HT-29 (cell line): ENCODE measurements around the gene NOD2. TPM values are rescaled to one million over a fixed set of nuclear protein-coding genes. Genes with fewer than 3 reads are reported as not detected.

Experiments used
- DNase-seq: peaks from one replicate; pipeline ENCODE4 v3.0.0-alpha.2; 2015; ENCODE audit warnings: low spot score
- total RNA-seq: library from RNA; depleted of rRNA; stranded (reverse); fragments of >200 nt; shearing (Covaris generic); gene quantifications from 2 replicates; pipeline ENCODE4 v1.2.3, GENCODE V29; 2014

Gene NOD2
- total RNA-seq, 1 experiment from 2014 or later: not detected

DNA sequence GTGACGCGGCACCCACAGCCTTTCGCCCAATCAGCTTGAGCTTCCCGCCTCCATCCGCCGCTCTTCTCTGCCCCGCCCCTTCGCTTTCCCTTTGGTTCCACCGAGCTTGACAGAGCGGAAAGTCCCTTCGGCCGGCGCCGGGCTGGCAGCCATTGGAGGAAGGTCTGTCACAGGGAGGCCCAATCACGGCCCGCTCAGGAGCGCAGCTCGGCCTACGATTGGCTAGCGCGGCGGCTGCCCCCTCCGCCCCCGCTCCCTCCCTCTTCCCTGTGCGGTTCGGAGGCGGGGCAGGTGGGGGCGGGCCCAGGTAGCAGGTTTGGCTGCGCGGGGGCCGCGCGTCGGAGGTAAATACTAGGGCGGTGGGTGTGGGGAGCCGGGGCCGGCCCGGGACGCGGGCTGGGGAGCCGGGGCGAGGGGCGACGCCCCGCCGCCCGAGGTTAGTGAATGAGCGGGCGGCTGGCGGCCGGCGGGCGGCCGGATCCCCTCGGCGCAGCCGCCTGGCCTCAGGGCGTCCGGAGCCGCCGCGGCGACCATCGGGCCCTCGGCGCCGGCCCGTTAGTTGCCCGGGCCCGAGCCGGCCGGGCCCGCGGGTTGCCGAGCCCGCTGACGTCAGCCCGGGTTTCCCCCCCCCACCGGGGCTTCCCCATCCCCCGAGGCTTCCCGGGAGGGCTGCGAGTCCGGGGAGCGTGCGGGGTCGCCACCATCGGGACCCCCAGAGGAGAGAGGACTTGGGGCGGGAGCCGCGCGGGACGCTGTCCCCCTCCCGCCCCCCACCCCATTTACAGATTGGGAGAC lies 48.6 kb downstream of the NOD2 start, which contains the start of gene CYLD:
CYLD (plus strand) TSS at position 306 of the 795 bp plus-strand sequence. CDS start 7,613 bp downstream, outside the sequence.
- DNase-seq: peak; percentile 99

DNA sequence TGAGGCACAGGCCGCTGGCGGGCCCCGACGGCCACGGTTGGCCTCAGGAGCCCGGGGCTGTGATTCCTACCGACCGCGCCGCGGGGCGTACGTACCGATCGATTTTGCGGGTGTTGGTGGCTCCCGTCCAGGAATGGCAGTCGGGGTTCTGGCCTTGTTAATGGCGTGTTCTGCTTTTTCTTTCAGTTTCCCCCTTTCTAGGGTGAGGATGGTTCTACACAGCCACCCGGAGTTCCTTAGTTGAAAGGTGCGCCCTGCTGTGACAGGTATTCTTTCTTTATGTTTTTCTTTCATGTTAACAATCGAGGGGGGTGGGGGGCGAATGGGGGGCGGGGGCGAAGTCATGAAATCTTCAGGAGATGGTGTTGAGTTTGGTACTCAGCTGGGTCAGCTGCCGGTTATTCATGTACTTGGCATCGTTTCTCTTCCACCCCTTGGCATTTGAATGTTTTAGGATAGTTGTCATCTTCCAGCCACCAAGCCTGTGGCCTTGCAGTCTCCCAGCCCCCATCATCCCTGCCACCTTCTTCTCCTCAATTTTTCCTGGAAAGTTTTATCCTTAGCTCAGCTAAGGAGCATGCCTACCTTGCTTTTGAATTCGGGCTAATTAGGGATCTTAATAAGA lies 49.3 kb downstream of the NOD2 start:
- no peak for DNase-seq

DNA sequence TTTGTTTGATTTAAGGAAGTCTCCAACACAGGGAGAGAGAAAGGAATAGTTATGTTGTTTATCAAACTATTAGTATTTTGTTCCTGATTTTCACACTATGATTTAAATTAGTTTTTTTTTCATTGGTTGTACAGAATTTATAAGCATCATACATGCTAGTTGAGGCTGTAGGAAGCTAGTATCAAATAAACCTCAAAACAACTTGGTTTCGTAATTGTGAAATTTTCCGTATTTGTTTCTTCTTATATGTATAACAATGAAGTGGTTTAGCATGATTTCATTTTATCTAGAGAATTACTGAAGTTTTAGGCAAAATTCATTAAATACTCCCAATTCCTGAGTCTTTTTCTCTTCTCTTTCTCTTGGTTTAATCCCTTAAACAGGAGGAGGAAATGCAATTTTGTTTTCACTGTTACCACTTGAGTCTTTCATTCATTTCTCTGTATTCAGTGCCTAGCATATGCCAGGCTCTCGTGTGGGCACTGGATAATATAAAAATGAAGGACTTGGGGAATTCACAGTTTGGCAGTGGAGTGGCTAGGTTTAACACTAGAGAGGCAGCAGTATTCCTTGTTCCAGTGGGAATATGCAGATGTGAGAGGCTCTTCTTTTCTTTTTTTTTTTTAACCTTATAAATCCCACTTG lies 50.3 kb downstream of the NOD2 start:
- no peak for DNase-seq

DNA sequence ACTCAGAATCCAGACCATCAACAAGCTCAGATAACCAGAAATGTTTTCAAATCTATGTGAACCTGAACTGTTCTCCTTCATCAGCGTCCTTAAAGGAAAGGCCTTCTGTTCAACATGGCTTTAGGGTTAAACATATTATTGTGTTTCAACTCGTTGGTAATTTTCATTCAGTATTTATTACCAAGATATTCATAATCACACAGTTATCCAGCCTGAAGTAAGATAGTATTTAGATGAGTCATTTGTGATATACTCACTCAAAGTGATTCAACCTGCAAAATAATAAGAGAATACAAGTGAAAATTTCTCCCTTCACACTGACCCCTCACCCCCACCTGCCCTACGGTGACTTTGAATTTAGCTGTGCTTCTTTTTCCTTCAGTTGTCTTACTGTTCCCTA lies 51.5 kb downstream of the NOD2 start:
- no peak for DNase-seq

GRCh38 chr16:50745940-50746339 lies 52.5 kb downstream of the NOD2 start:
- no peak for DNase-seq

DNA sequence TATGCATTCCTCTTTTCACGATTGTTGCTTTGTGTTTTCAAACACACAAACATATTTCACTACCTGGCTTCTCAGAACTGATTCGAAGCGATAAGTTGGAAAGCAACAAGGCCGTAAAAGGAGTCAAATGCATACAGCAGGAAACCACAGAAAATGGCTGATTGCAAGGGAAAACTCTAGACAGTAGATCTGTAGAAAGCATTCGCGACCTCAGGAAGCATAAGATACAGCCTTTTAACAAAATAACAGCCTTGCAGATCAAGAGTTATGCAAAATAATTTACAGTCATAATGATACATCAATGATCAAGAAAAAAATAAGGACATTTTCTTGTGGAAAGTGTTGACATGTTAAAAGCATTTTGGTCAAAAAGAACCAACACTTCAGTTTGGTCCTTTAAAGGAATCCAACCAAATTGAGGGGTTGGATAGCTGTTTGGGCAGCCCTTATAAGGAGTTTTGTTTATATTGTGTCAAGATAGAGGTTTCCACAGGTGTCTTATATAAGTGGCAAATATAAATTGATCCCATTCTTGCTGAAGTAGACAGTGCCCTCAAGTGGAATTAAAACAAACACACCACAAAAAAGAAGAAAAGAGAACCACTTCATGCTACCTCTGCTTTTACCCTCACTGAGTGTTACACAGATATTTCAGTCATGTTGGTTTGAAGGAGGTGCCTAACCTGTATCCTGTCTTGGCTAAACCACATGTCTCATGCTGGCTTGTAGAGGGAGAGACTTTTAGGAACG lies 54.0 kb downstream of the NOD2 start:
- DNase-seq: peak; percentile 24

DNA sequence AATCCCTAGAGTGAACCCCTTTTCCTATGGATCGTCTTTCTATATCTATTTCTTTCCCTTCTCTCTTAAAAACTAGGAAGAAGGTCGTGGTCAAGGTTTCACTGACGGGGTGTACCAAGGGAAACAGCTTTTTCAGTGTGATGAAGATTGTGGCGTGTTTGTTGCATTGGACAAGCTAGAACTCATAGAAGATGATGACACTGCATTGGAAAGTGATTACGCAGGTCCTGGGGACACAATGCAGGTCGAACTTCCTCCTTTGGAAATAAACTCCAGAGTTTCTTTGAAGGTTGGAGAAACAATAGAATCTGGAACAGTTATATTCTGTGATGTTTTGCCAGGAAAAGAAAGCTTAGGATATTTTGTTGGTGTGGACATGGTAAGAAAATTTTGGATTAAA lies 58.1 kb downstream of the NOD2 start:
- DNase-seq: no peak

DNA sequence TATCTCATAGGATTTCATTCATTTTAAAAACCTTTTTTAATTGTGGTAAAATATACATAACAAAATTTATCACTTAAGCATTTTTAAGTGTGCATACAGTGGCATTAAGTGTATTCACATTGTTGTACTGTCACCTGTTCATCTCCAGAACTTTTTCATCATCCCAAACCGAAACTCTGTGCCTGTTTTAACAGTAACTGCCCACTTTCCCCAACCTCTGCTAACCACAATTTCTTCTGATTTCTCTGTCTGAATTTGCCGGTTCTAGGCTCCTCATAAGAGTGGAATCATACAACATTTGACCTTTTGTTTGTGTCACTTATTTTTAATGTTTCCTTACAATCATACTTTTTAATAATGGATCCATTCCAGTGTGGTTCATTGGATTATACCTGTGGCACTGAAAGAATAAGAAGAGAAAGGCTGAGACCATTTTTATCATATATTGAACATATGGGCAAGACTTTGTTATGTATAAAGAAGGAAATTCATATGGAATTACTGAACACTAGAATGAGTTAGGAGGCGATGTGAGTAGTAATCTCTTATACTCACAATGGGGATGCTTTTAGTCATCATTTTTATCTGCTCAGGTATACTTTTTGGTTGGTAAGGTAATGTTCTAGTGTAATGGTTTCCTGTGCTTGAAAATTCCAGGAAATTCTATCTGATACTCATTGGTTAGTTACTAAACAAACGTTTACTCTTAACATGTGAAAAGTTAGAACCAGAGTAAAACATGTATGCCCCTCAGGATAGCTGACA lies 59.2 kb downstream of the NOD2 start:
- DNase-seq: no peak

DNA sequence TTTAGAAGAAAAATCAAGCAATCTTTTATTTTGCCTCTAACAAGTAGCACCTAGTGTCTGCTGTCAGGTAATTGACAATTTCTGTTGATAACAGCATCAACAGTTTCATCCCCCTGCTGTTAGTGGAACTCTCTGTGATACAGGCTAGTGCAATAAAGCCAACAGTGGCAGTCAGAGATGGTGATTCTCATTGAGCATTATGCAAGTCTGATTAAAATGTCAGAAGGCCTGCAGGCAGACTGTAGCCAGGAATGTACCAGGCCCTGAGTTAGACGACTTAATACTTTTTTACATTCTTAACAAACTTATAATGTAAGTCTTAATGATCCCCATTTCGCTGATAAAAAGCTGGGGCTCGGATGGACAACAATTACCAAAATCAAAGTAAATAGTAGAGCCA lies 63.1 kb downstream of the NOD2 start:
- DNase-seq: no peak

DNA sequence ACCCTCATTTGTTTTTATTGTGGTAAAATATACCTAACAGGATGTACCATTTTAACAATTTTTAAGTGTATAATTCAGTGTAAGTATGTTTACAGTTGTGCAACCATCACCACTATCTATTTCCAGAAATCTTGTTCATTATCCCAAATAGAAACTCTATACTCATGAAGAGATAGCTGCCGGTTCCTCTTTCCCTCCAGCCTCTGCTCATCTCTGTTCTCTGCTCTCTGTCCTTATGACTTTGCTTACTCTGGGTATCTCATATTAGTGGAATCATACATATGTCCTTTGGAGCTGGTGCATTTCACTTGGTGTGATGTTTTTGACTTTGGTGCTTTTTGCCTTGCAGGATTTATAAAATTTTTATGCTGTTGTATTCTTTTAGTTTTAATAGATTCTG lies 67.9 kb downstream of the NOD2 start:
- DNase-seq: no peak

DNA sequence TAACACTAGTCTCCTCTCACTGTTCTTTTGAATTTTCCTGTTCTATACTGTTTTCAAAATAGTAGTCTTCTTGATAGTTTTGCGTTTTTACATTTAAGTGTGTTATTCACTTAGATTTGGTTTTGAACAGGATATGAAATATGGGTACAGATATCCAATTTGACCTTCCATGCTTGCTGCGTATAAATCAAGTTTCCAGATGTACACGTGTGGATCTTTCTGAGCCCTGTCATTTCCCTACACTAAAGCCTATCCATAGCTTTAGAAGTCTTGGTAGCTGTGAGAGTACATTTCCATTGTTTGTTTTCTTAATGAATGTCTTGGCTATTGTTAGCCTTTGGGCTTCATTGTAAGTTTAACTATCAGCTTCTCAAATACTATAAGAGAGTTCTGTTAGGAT lies 68.8 kb downstream of the NOD2 start:
- no peak for DNase-seq

DNA sequence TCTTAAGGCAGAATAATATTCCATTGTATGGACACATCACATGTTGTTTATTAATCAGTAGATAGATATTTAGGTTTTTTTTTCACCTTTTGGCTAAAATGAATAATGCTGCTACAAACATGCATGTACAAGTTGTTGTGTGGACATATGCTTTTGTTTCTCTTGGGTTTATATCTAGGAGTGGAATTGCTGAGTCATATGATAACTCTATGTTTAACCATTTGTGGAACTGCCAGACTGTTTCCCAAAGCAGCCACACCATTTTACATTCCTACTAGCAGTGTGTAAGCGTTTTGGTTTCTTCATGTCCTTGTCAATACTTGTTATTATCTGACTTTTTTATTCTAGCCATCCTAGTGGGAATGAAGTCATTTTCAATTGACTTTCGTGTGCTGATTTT lies 69.8 kb downstream of the NOD2 start:
- DNase-seq: no peak

DNA sequence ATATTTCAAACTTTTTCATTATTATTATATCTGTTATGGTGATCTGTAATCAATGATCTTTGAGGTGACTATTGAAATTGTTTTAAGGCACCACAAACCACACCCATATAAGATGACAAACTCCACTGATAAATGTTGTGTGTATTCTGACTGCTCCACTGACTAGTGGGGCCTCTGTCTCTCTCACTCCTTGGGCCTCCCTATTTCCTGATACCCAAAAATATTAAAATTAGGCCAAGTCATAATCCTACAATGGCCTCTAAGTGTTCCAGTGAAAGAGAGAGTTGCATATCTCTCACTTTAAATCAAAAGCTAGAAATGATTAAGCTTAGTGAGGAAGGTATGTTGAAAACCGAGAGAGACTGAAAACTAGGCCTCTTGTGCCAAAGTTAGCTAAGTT lies 71.9 kb downstream of the NOD2 start:
- no peak for DNase-seq

DNA sequence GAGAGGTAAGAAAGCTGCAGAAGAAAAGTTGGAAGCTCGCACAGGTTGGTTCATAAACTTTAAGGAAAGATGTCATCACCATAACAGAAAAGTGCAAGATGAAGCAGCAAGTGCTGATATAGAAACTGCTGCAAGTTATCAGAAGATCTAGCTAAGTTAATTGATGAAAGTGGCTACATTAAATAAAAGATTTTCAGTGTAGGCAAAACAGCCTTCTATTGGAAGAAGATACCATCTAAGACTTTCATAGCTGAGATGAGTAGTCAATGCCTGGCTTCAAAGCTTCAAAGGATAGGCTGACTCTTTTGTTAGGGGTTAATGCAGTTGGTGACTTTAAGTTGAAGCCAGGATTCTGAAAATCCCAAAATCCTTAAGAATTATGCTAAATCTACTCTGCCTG lies 72.5 kb downstream of the NOD2 start:
- no peak for DNase-seq

DNA sequence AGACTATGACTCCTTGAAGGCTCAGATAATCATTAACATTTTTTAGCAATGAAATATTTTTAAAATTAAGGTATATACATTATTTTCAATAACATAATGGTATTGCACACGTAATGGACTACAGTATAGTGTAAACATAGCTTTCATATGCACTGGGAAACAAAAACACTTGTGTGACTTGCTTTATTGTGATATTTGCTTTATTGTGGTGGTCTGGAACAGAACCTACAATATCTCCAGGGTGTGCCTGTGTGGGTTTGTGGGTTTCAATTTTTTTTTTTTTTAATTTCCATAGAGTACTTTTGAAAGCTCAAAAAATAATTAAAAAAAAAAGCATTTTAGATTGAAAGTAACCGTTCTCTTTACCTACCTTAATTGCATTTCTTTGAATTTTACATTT lies 73.8 kb downstream of the NOD2 start:
- no peak for DNase-seq

DNA sequence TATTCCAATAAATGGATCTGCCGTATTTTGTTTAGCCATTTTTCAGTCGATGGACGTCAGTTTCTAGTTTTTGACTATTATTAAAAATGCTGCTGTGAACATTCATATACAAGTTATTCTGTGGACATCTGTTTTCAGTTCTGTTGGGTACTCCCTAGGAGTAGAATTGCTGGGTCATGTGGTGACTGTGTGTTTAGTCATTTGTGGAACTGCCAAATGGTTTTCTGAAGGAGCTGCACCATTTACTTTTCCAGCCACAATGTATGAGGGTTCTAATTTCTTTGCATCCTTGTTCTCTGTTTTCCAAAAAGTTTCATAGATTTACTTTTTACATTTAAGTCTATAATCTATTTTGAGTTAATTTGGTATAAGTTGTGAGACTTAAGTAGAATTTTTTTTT lies 78.0 kb downstream of the NOD2 start:
- no peak for DNase-seq

GRCh38 chr16:50774405-50774804 lies 81.0 kb downstream of the NOD2 start:
- no peak for DNase-seq

DNA sequence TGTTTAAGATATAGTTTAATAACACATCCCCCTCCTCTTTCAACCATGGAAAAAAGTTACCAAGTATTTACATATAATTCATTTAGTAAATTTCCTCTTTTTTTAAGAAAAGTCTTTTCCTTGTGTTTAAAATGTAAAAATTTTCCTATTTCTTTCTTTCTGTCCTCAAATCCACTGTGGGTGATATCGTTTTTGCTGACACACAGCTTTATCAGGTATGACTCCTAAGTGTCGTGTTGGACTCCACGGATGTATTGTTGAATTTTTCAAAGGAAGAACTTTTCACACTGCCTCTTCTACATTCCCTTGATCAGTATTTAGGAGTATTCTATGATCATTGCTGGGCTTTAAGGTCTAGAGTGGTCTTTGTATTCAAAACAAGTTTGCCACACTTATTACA lies 81.6 kb downstream of the NOD2 start:
- DNase-seq: no peak

DNA sequence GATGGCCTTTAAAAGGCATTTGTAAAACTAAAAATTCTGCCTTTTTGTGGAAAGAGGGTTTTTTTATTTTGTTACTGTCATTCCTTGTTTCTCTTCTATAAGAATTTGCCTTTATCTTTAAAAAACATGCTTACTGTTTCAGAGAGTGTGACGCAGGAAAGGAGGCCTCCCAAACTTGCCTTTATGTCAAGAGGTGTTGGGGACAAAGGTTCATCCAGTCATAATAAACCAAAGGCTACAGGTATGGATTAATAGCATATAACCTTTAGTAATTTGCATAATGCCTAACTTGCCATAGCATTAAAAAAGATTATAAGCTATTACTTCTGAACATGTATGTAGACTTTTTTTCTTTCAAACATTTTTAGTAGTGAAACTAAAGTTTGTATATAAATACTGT lies 82.6 kb downstream of the NOD2 start:
- DNase-seq: no peak

DNA sequence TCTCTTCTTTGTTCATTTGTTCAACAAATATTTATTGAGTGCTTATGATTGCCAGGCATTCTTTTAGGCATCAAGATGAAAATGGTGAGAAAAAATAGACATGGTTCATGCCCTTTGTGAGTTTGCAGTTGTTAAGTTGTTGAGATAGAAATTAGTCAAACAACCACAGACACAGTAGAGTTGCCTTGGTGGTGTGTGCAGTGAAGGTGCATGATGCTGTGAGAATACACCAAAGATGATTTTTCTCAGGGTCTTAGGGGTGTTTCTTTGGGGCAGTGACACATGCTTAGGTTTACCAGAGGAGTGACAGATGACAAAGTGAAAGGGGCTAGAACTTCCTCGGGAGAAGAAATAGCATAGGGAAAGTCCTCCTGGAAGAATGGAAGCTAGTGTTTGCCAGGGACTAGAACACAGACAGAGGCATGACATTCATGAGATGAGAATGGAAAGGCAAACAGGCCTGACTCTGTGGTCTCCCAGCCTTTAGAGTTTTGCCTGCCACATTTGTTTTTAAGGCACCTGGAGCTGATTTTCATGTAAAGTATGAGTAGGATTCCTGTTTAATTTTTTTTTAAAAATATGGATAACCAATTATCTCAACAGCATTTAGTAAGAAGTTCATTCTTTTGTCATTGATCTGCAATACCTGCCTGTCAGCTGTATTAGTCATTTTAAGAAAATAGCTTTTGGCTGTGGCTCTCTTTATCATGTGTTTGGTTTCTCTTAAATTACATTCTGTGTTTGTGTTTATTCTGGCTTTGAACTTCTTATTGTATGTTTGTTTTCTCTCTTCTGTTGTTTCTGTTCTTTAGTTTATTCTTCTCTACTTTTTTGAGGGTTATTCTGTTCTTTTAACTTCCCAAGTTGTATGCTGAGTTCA lies 85.1 kb downstream of the NOD2 start:
- DNase-seq: no peak
